Breast epithelium (tissue), 3 donors: Measurements from ENCODE around the gene INPP5E.

Experiments
- POLR2A ChIP-seq: fragments of 450-650 bp; IDR thresholded peaks from one replicate; pipeline ENCODE4 v1.6.1; 2016; ENCODE audit warnings: antibody characterized with exemption, mild to moderate bottlenecking, moderate library complexity
- POLR2AphosphoS5 ChIP-seq, 3 donors: sonication (generic); formaldehyde crosslinking; IDR thresholded peaks; one replicate each; pipeline ENCODE4 v1.6.1; 2017; ENCODE audit warnings: antibody characterized with exemption in 3 of 3
- TF ChIP-seq, protein P1 (sequence below), 3 donors: fragments of 450-650 bp; IDR thresholded peaks; one replicate each; pipeline ENCODE4 v1.5.1; 2016 to 2017; ENCODE audit warnings: antibody characterized with exemption in 3 of 3, mild to moderate bottlenecking in 3 of 3, moderate library complexity in 3 of 3

DNA sequence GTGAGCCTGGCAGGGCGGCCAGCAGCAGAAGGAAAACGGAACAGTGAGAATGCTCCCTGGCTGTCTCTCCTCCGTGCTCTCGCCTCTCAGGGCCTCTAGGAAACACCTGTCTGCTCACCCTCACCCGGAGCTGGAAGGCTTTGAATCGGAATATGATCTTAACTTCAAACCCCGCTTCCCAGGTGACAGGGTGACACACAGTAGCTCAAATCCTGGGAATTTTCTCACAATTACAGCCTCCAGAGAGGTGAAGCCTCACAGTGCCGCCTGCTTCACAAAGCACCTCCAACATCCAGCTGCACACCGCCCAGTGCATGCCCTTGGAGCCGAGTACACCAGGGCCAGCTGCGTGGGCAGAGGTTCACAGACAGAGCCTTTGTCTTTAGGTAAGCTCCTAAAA lies 30.7 kb upstream of the INPP5E start:
- TF ChIP-seq, protein P1, sequence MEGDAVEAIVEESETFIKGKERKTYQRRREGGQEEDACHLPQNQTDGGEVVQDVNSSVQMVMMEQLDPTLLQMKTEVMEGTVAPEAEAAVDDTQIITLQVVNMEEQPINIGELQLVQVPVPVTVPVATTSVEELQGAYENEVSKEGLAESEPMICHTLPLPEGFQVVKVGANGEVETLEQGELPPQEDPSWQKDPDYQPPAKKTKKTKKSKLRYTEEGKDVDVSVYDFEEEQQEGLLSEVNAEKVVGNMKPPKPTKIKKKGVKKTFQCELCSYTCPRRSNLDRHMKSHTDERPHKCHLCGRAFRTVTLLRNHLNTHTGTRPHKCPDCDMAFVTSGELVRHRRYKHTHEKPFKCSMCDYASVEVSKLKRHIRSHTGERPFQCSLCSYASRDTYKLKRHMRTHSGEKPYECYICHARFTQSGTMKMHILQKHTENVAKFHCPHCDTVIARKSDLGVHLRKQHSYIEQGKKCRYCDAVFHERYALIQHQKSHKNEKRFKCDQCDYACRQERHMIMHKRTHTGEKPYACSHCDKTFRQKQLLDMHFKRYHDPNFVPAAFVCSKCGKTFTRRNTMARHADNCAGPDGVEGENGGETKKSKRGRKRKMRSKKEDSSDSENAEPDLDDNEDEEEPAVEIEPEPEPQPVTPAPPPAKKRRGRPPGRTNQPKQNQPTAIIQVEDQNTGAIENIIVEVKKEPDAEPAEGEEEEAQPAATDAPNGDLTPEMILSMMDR (IDR thresholded peaks at IDR 0.05): no peak
- TF ChIP-seq POLR2A (no peak), POLR2AphosphoS5 (IDR thresholded peaks at IDR 0.05) (no peak)
